WTC11 (cell line): ENCODE results near the gene NLGN1. TPM values are rescaled to one million over a fixed set of nuclear protein-coding genes. Genes with fewer than 3 reads are reported as not detected.

ENCODE experiments used
- AFF4 ChIP-seq: sonication (generic); formaldehyde crosslinking; IDR thresholded peaks from 2 replicates; pipeline ENCODE4 v1.8.1; 2023; ENCODE audit warnings: mild to moderate bottlenecking, missing genetic modification reagents, borderline replicate concordance
- CDX4 ChIP-seq: fragments of 250-450 bp; sonication (Bioruptor Pico); IDR thresholded peaks from 2 replicates; pipeline ENCODE4 v1.9.0; 2021; ENCODE audit warnings: moderate library complexity, mild to moderate bottlenecking, inconsistent platforms, borderline replicate concordance
- CREM ChIP-seq: sonication (generic); formaldehyde crosslinking; IDR thresholded peaks from 2 replicates; pipeline ENCODE4 v1.8.1; 2022; ENCODE audit warnings: mild to moderate bottlenecking, missing genetic modification reagents, moderate library complexity
- ESRRA ChIP-seq: sonication (generic); formaldehyde crosslinking; IDR thresholded peaks from 2 replicates; pipeline ENCODE4 v1.8.1; 2022; ENCODE audit warnings: mild to moderate bottlenecking, missing genetic modification reagents, borderline replicate concordance
- KAT7 ChIP-seq: sonication (generic); formaldehyde crosslinking; IDR thresholded peaks from 2 replicates; pipeline ENCODE4 v1.8.1; 2023; ENCODE audit warnings: missing genetic modification reagents, mild to moderate bottlenecking, borderline replicate concordance
- MAX ChIP-seq: sonication (generic); formaldehyde crosslinking; IDR thresholded peaks from 2 replicates; pipeline ENCODE4 v1.8.0; 2022; ENCODE audit warnings: mild to moderate bottlenecking, missing genetic modification reagents
- NR1H2 ChIP-seq: sonication (generic); formaldehyde crosslinking; IDR thresholded peaks from 2 replicates; pipeline ENCODE4 v1.9.0; 2021; ENCODE audit warnings: mild to moderate bottlenecking, moderate library complexity, missing genetic modification reagents
- NR2C2 ChIP-seq: sonication (generic); formaldehyde crosslinking; IDR thresholded peaks from 2 replicates; pipeline ENCODE4 v1.8.0; 2022; ENCODE audit warnings: mild to moderate bottlenecking, missing genetic modification reagents
- PRRX2 ChIP-seq: fragments of 250-450 bp; sonication (Bioruptor Pico); IDR thresholded peaks from 2 replicates; pipeline ENCODE4 v1.8.0; 2021; ENCODE audit warnings: mild to moderate bottlenecking
- SOX15 ChIP-seq: fragments of 250-450 bp; sonication (Bioruptor Pico); IDR thresholded peaks from 2 replicates; pipeline ENCODE4 v1.9.0; 2021; ENCODE audit warnings: mild to moderate bottlenecking
- TEAD1 ChIP-seq: sonication (generic); formaldehyde crosslinking; IDR thresholded peaks from 2 replicates; pipeline ENCODE4 v1.8.0; 2022; ENCODE audit warnings: mild to moderate bottlenecking, missing genetic modification reagents
- ZBTB21 ChIP-seq: sonication (generic); formaldehyde crosslinking; IDR thresholded peaks from 2 replicates; pipeline ENCODE4 v1.8.1; 2023; ENCODE audit warnings: mild to moderate bottlenecking, missing genetic modification reagents, borderline replicate concordance
- ZNF219 ChIP-seq: sonication (generic); formaldehyde crosslinking; IDR thresholded peaks from 2 replicates; pipeline ENCODE4 v1.8.0; 2023; ENCODE audit warnings: missing genetic modification reagents, mild to moderate bottlenecking, borderline replicate concordance
- total RNA-seq: library from RNA; stranded (reverse); gene quantifications from 3 replicates; pipeline ENCODE4 v1.2.3, GENCODE V29; 2021
- TF ChIP-seq, protein P1 (sequence below): sonication (generic); formaldehyde crosslinking; IDR thresholded peaks from 2 replicates; pipeline ENCODE4 v1.8.0; 2022; ENCODE audit warnings: mild to moderate bottlenecking, missing genetic modification reagents
- TF ChIP-seq, protein P2 (sequence below): sonication (generic); formaldehyde crosslinking; IDR thresholded peaks from 2 replicates; pipeline ENCODE4 v1.8.1; 2022; ENCODE audit warnings: mild to moderate bottlenecking, moderate library complexity, missing genetic modification reagents
- TF ChIP-seq, protein P3 (sequence below): sonication (generic); formaldehyde crosslinking; IDR thresholded peaks from 2 replicates; pipeline ENCODE4 v1.8.1; 2023; ENCODE audit warnings: mild to moderate bottlenecking, missing genetic modification reagents, moderate library complexity
- TF ChIP-seq, protein P4 (sequence below): sonication (generic); formaldehyde crosslinking; IDR thresholded peaks from 2 replicates; pipeline ENCODE4 v1.8.1; 2023; ENCODE audit warnings: mild to moderate bottlenecking, missing genetic modification reagents, moderate library complexity
- TF ChIP-seq, protein P5 (sequence below): fragments of 250-450 bp; sonication (Bioruptor Pico); IDR thresholded peaks from 2 replicates; pipeline ENCODE4 v1.9.0; 2021; ENCODE audit warnings: mild to moderate bottlenecking

The NLGN1 gene
- total RNA-seq, 1 experiment from 2014 or later: 12.4 TPM

DNA sequence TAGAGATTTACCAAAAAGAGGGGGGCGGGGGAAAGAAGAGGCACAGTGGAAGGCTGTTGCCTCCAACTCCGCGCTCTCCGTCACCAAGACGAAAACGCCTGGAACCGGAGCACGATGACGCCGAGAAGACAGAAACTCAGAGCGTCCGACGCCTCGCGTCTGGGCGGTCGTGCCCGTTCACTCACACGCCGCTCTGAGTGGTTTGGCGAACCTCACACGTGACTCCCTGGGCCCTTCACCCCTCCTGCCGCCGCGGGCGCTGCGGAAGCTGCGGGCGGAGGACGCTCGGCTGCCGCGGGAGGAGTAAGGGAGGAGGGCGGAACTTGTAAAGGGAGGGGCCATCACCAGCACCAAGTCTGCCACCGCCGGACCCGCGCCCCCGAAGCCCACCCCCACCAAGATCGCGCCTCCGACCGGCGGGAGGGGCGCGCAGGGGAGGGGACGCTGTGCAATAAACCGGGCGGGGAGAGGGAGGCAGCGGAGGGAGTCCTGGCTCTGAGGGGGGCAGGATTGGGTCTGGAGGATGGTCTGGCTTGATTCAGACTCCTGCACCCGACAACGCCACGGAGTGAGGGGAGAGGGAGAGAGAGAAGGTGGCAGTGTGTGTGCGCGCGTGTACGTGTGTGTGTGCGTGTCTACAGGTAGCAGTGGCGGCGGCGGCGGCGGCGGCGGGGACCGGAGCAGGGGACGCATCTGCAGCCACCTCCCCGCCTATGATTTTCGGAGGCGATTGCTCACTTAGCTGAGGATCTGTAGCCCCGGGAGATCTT is 1.9 kb upstream of the NLGN1 start (continued):
- TF ChIP-seq, protein P1, sequence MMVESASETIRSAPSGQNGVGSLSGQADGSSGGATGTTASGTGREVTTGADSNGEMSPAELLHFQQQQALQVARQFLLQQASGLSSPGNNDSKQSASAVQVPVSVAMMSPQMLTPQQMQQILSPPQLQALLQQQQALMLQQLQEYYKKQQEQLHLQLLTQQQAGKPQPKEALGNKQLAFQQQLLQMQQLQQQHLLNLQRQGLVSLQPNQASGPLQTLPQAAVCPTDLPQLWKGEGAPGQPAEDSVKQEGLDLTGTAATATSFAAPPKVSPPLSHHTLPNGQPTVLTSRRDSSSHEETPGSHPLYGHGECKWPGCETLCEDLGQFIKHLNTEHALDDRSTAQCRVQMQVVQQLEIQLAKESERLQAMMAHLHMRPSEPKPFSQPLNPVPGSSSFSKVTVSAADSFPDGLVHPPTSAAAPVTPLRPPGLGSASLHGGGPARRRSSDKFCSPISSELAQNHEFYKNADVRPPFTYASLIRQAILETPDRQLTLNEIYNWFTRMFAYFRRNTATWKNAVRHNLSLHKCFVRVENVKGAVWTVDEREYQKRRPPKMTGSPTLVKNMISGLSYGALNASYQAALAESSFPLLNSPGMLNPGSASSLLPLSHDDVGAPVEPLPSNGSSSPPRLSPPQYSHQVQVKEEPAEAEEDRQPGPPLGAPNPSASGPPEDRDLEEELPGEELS: peak; percentile 47; the same call in 1 of the 2 replicates
- TF ChIP-seq ZBTB21 (CRISPR knock-in tag) (no peak; the same call in none of the 2 replicates), CDX4 (CRISPR knock-in tag) (no peak), ESRRA (0 out of 2 replicates have a peak, but pooled peaks have one; percentile 33), TEAD1 (CRISPR knock-in tag) (peak; percentile 80; the same call in 1 of the 2 replicates), PRRX2 (CRISPR knock-in tag) (no peak), CREM (CRISPR knock-in tag) (no peak), KAT7 (CRISPR knock-in tag) (0 out of 2 replicates have a peak, but pooled peaks have one; percentile 86), SOX15 (CRISPR knock-in tag) (no peak), AFF4 (CRISPR knock-in tag) (peak; percentile 75; the same call in 1 of the 2 replicates), NR2C2 (CRISPR knock-in tag) (no peak), NR1H2 (CRISPR knock-in tag) (no peak), MAX (CRISPR knock-in tag) (peak; percentile 93), ZNF219 (no peak)
- TF ChIP-seq, protein P2, sequence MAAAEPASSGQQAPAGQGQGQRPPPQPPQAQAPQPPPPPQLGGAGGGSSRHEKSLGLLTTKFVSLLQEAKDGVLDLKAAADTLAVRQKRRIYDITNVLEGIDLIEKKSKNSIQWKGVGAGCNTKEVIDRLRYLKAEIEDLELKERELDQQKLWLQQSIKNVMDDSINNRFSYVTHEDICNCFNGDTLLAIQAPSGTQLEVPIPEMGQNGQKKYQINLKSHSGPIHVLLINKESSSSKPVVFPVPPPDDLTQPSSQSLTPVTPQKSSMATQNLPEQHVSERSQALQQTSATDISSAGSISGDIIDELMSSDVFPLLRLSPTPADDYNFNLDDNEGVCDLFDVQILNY (CRISPR knock-in tag): peak; percentile 76
- TF ChIP-seq, protein P3, sequence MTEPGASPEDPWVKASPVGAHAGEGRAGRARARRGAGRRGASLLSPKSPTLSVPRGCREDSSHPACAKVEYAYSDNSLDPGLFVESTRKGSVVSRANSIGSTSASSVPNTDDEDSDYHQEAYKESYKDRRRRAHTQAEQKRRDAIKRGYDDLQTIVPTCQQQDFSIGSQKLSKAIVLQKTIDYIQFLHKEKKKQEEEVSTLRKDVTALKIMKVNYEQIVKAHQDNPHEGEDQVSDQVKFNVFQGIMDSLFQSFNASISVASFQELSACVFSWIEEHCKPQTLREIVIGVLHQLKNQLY (CRISPR knock-in tag): no peak
- TF ChIP-seq, protein P4, sequence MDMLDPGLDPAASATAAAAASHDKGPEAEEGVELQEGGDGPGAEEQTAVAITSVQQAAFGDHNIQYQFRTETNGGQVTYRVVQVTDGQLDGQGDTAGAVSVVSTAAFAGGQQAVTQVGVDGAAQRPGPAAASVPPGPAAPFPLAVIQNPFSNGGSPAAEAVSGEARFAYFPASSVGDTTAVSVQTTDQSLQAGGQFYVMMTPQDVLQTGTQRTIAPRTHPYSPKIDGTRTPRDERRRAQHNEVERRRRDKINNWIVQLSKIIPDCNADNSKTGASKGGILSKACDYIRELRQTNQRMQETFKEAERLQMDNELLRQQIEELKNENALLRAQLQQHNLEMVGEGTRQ (CRISPR knock-in tag): peak; percentile 95
- TF ChIP-seq, protein P5, sequence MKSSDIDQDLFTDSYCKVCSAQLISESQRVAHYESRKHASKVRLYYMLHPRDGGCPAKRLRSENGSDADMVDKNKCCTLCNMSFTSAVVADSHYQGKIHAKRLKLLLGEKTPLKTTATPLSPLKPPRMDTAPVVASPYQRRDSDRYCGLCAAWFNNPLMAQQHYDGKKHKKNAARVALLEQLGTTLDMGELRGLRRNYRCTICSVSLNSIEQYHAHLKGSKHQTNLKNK: no peak
- TF ChIP-seq, all 79 proteins: peak for 25
